ENCODE measurements around the gene FRMD4B.

DNA sequence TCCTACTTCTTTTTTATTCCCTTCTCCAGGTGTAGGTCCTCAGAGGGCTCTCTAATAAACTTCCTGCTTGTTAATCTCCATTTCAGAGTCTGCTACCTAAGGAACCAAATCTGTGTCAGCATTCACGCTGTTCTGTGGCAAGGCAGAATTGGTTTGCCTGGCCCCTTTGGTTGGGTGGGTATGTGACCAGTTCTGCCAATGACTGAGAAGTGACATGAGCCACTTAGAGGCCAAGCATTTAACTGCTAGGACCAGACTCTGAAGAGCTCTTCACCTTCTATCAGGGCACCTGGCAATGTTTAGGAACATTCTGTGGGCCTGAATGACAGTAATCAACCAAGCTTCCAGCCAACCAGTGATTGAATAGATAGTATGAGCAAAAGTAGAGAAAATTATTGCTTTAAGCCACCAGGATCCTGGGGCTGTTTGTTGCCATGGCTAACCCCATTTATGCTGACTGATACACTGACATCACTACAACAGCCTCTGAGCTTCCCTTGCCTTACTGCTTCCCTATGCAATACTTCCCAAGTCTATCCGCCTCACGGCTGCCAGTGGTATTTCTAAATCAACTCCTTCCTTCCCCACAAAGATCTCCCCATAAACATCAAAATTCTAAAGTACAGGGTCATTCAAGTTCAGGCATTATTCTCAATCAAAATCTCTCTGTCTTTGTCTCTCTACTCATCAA is 7.6 kb downstream of the FRMD4B start:
- TF ChIP-seq, protein P1, sequence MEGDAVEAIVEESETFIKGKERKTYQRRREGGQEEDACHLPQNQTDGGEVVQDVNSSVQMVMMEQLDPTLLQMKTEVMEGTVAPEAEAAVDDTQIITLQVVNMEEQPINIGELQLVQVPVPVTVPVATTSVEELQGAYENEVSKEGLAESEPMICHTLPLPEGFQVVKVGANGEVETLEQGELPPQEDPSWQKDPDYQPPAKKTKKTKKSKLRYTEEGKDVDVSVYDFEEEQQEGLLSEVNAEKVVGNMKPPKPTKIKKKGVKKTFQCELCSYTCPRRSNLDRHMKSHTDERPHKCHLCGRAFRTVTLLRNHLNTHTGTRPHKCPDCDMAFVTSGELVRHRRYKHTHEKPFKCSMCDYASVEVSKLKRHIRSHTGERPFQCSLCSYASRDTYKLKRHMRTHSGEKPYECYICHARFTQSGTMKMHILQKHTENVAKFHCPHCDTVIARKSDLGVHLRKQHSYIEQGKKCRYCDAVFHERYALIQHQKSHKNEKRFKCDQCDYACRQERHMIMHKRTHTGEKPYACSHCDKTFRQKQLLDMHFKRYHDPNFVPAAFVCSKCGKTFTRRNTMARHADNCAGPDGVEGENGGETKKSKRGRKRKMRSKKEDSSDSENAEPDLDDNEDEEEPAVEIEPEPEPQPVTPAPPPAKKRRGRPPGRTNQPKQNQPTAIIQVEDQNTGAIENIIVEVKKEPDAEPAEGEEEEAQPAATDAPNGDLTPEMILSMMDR (conservative IDR thresholded peaks at IDR 0.05; ENCODE audit: low read depth in 2 of 2) = no peak
- TF ChIP-seq EZH2 (IDR thresholded peaks at IDR 0.05; ENCODE audit: low read depth, unreplicated experiment) (no peak), JUNB (IDR thresholded peaks at IDR 0.05; ENCODE audit: unreplicated experiment) (no peak), POLR2AphosphoS5 (IDR thresholded peaks at IDR 0.05; ENCODE audit: low read depth) (no peak), CREB1 (CRISPR knock-in tag; IDR thresholded peaks at IDR 0.05; ENCODE audit: low read depth) (no peak), STAT1 (IDR thresholded peaks at IDR 0.05; ENCODE audit: unreplicated experiment) (no peak), EZH2phosphoT487 (IDR thresholded peaks at IDR 0.05; ENCODE audit: unreplicated experiment) (no peak), ZNF114 (CRISPR knock-in tag; IDR thresholded peaks at IDR 0.05) (no peak), ZNF331 (CRISPR knock-in tag; IDR thresholded peaks at IDR 0.05; ENCODE audit: low read depth) (no peak), NANOG (IDR thresholded peaks at IDR 0.05; ENCODE audit: borderline replicate concordance) (no peak), ZNF462 (CRISPR knock-in tag; IDR thresholded peaks at IDR 0.05) (no peak)
- TF ChIP-seq, protein P2, sequence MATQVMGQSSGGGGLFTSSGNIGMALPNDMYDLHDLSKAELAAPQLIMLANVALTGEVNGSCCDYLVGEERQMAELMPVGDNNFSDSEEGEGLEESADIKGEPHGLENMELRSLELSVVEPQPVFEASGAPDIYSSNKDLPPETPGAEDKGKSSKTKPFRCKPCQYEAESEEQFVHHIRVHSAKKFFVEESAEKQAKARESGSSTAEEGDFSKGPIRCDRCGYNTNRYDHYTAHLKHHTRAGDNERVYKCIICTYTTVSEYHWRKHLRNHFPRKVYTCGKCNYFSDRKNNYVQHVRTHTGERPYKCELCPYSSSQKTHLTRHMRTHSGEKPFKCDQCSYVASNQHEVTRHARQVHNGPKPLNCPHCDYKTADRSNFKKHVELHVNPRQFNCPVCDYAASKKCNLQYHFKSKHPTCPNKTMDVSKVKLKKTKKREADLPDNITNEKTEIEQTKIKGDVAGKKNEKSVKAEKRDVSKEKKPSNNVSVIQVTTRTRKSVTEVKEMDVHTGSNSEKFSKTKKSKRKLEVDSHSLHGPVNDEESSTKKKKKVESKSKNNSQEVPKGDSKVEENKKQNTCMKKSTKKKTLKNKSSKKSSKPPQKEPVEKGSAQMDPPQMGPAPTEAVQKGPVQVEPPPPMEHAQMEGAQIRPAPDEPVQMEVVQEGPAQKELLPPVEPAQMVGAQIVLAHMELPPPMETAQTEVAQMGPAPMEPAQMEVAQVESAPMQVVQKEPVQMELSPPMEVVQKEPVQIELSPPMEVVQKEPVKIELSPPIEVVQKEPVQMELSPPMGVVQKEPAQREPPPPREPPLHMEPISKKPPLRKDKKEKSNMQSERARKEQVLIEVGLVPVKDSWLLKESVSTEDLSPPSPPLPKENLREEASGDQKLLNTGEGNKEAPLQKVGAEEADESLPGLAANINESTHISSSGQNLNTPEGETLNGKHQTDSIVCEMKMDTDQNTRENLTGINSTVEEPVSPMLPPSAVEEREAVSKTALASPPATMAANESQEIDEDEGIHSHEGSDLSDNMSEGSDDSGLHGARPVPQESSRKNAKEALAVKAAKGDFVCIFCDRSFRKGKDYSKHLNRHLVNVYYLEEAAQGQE (IDR thresholded peaks at IDR 0.05; ENCODE audit: unreplicated experiment) = no peak
- TF ChIP-seq, protein P3, sequence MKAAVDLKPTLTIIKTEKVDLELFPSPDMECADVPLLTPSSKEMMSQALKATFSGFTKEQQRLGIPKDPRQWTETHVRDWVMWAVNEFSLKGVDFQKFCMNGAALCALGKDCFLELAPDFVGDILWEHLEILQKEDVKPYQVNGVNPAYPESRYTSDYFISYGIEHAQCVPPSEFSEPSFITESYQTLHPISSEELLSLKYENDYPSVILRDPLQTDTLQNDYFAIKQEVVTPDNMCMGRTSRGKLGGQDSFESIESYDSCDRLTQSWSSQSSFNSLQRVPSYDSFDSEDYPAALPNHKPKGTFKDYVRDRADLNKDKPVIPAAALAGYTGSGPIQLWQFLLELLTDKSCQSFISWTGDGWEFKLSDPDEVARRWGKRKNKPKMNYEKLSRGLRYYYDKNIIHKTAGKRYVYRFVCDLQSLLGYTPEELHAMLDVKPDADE (IDR thresholded peaks at IDR 0.05) = no peak
